HG03378 (cell line): ENCODE data around the gene CABS1.
A peak's percentile ranks its signal among the peaks of the same experiment; 100 is the strongest.

Experiments used
- ATAC-seq: cut with Tn5 transposase; IDR thresholded peaks from one replicate; pipeline ENCODE4 v1.9.1; 2021; ENCODE audit warnings: mild to moderate bottlenecking, moderate library complexity; ENCODE audit not compliant: unreplicated experiment

Gene CABS1

GRCh38 chr4:70334681-70335080, at the start of gene CABS1:
CABS1 (plus strand) TSS chr4:70334981; CDS start chr4:70335040, 59 bp downstream.
- no peak for ATAC-seq

- ATAC-seq, result no peak
Observed at GRCh38 chr4:70288651-70289050, 46.1 kb upstream of the CABS1 start.

GRCh38 chr4:70291341-70291740, 43.4 kb upstream of the CABS1 start:
- ATAC-seq, result no peak

GRCh38 chr4:70297576-70297975, 37.2 kb upstream of the CABS1 start:
- no peak for ATAC-seq

- ATAC-seq, result no peak
Observed at GRCh38 chr4:70298051-70298450, 36.7 kb upstream of the CABS1 start.

GRCh38 chr4:70299643-70300042, 35.1 kb upstream of the CABS1 start:
- ATAC-seq, result no peak

- ATAC-seq, result no peak
Observed at GRCh38 chr4:70300215-70300614, 34.6 kb upstream of the CABS1 start.

- no peak for ATAC-seq
Observed at GRCh38 chr4:70303090-70303489, 31.7 kb upstream of the CABS1 start.

- no peak for ATAC-seq
Observed at GRCh38 chr4:70305601-70306000, 29.2 kb upstream of the CABS1 start.

GRCh38 chr4:70306076-70306475, 28.7 kb upstream of the CABS1 start:
- ATAC-seq, result no peak

- no peak for ATAC-seq
Observed at GRCh38 chr4:70313736-70314135, 21.0 kb upstream of the CABS1 start.

GRCh38 chr4:70315928-70316327, 18.9 kb upstream of the CABS1 start:
- peak; percentile 77 for ATAC-seq

- no peak for ATAC-seq
Observed at GRCh38 chr4:70326052-70326451, 8.7 kb upstream of the CABS1 start.

GRCh38 chr4:70336043-70336442, 1.3 kb downstream of the CABS1 start:
- ATAC-seq, result no peak

GRCh38 chr4:70337886-70338420, 3.2 kb downstream of the CABS1 start:
- ATAC-seq, result no peak

- ATAC-seq, result peak; percentile 45
Observed at GRCh38 chr4:70356185-70356584, 21.4 kb downstream of the CABS1 start.

GRCh38 chr4:70359115-70359661, 24.4 kb downstream of the CABS1 start:
- ATAC-seq, result no peak

- ATAC-seq, result no peak
Observed at GRCh38 chr4:70360460-70360859, 25.7 kb downstream of the CABS1 start, which contains the start of gene SMR3A. SMR3A (plus strand) TSS chr4:70360760; CDS start chr4:70362116, 1,356 bp downstream.

- ATAC-seq, result no peak
Observed at GRCh38 chr4:70364002-70364401, 29.2 kb downstream of the CABS1 start.

- ATAC-seq, result no peak
Observed at GRCh38 chr4:70365479-70365878, 30.7 kb downstream of the CABS1 start.

- ATAC-seq, result no peak
Observed at GRCh38 chr4:70367813-70368212, 33.0 kb downstream of the CABS1 start.

- ATAC-seq, result no peak
Observed at GRCh38 chr4:70371987-70372386, 37.2 kb downstream of the CABS1 start.

- ATAC-seq, result no peak
Observed at GRCh38 chr4:70372760-70373159, 38.0 kb downstream of the CABS1 start.
